Smooth muscle cell (in vitro differentiated cells): ENCODE measurements around the gene KCNC4. TPM values are rescaled to one million over a fixed set of nuclear protein-coding genes. Genes with fewer than 3 reads are reported as not detected.

Experiments used
- DNase-seq: peaks from one replicate; lab custom pipeline; 2025; ENCODE audit not compliant: unreplicated experiment; lab: John Stamatoyannopoulos, UW
- H2AFZ ChIP-seq: fragments of 200-600 bp; sonication (generic); 2 replicates; pipeline ENCODE4 v1.6.0; 2016; ENCODE audit warnings: antibody characterized with exemption, low read depth, mild to moderate bottlenecking
- H3F3A ChIP-seq: fragments of 200-600 bp; sonication (generic); 2 replicates; pipeline ENCODE4 v1.6.0; 2017; ENCODE audit warnings: antibody characterized with exemption, low read depth
- H3K27ac ChIP-seq: fragments of 200-600 bp; sonication (generic); 2 replicates; pipeline ENCODE4 v1.5.1; 2016; ENCODE audit warnings: low read depth, mild to moderate bottlenecking
- H3K27me3 ChIP-seq: fragments of 200-600 bp; sonication (generic); 2 replicates; pipeline ENCODE4 v1.6.1; 2016; ENCODE audit warnings: low read depth, mild to moderate bottlenecking
- H3K36me3 ChIP-seq: fragments of 200-600 bp; sonication (generic); 2 replicates; pipeline ENCODE4 v1.5.1; 2016; ENCODE audit warnings: low read depth
- H3K4me1 ChIP-seq: fragments of 200-600 bp; sonication (generic); 2 replicates; pipeline ENCODE4 v1.5.1; 2016; ENCODE audit warnings: low read depth
- H3K4me2 ChIP-seq: fragments of 200-600 bp; sonication (generic); 2 replicates; pipeline ENCODE4 v1.6.0; 2016; ENCODE audit warnings: mild to moderate bottlenecking
- H3K4me3 ChIP-seq: fragments of 200-600 bp; sonication (generic); 2 replicates; pipeline ENCODE4 v1.5.1; 2016; ENCODE audit warnings: mild to moderate bottlenecking
- H3K79me2 ChIP-seq: fragments of 200-600 bp; sonication (generic); 2 replicates; pipeline ENCODE4 v1.6.0; 2016; ENCODE audit warnings: low read depth, mild to moderate bottlenecking
- H3K9ac ChIP-seq: fragments of 200-600 bp; sonication (generic); 2 replicates; pipeline ENCODE4 v1.6.0; 2016; ENCODE audit warnings: low read depth
- H3K9me3 ChIP-seq: fragments of 200-600 bp; sonication (generic); replicated peaks from 2 replicates; pipeline ENCODE4 v1.5.1; 2016; ENCODE audit warnings: low read depth
- H4K20me1 ChIP-seq: fragments of 200-600 bp; sonication (generic); 2 replicates; pipeline ENCODE4 v1.6.0; 2016; ENCODE audit warnings: low read depth
- CTCF ChIP-seq: fragments of 200-600 bp; sonication (generic); IDR thresholded peaks from 2 replicates; pipeline ENCODE4 v1.5.1; 2017; ENCODE audit warnings: borderline replicate concordance, mild to moderate bottlenecking, antibody characterized with exemption; ENCODE audit not compliant: insufficient read depth, poor library complexity, severe bottlenecking
- WGBS: methylation state at CpG from one replicate; pipeline ENCODE4 v1.1.7; 2016; ENCODE audit warnings: low lambda C conversion rate; 5-methylcytosine and 5-hydroxymethylcytosine counted together
- polyA plus RNA-seq: library from polyadenylated mRNA; unstranded; fragments of >200 nt; fragmentation: Nextera tagmentation; extraction: Ambion mirVana; gene quantifications from 2 replicates; pipeline ENCODE4 v1.2.1, GENCODE V29; 2016
- total RNA-seq: library from RNA; depleted of rRNA; stranded (reverse); fragments of >200 nt; gene quantifications from 2 replicates; pipeline ENCODE4 v1.2.3, GENCODE V29; 2014

Gene KCNC4
- total and polyA plus RNA-seq, 2 experiments from 2014 or later: 2.0 to 6.0 TPM

GRCh38 chr1:110250008-110250407 is 39.9 kb downstream of the KCNC4 start:
- Histone ChIP-seq H2AFZ (no peak overlapping the region), H3K27me3 (no peaks in the 10 kb centered on the region), H3K9me3 (no peaks in the 10 kb centered on the region), H4K20me1 (no peaks in the 10 kb centered on the region), H3K36me3 (no peaks in the 10 kb centered on the region), H3F3A (no peaks in the 10 kb centered on the region), H3K4me3 (no peak overlapping the region), H3K4me1 (no peaks in the 10 kb centered on the region), H3K9ac (no peak overlapping the region), H3K27ac (no peak overlapping the region), H3K4me2 (no peak overlapping the region), H3K79me2 (no peaks in the 10 kb centered on the region)
- no peak for DNase-seq
- 88% methylated on average over 4 of the region's 4 CpGs for WGBS
- no peak for TF ChIP-seq CTCF

GRCh38 chr1:110250749-110251148 is 40.6 kb downstream of the KCNC4 start:
- Histone ChIP-seq H3F3A (no peaks in the 10 kb centered on the region), H3K27me3 (no peaks in the 10 kb centered on the region), H3K36me3 (no peaks in the 10 kb centered on the region), H3K4me1 (peaks cover 4% of the 10 kb centered on the region), H3K79me2 (no peaks in the 10 kb centered on the region), H3K9me3 (no peaks in the 10 kb centered on the region), H3K4me3 (no peak overlapping the region), H3K27ac (no peak overlapping the region), H4K20me1 (no peaks in the 10 kb centered on the region), H3K4me2 (no peak overlapping the region), H2AFZ (no peak overlapping the region), H3K9ac (no peak overlapping the region)
- 92% methylated on average over 2 of the region's 2 CpGs for WGBS
- no peak for DNase-seq
- TF ChIP-seq CTCF: no peak

GRCh38 chr1:110253213-110253612 is 43.1 kb downstream of the KCNC4 start:
- Histone ChIP-seq H3K4me2 (no peak overlapping the region), H3K4me3 (no peak overlapping the region), H4K20me1 (no peaks in the 10 kb centered on the region), H3K27ac (no peak overlapping the region), H3K4me1 (peaks cover 4% of the 10 kb centered on the region), H3K9me3 (no peaks in the 10 kb centered on the region), H3K79me2 (no peaks in the 10 kb centered on the region), H3K36me3 (no peaks in the 10 kb centered on the region), H3F3A (no peaks in the 10 kb centered on the region), H2AFZ (no peak overlapping the region), H3K9ac (no peak overlapping the region), H3K27me3 (no peaks in the 10 kb centered on the region)
- TF ChIP-seq CTCF: no peak
- 96% methylated on average over 1 of the region's 1 CpG for WGBS
- DNase-seq: no peak

- H3F3A ChIP-seq: no peaks in the 10 kb centered on the region
- H3K4me2 ChIP-seq: no peak overlapping the region
- H3K27ac ChIP-seq: no peak overlapping the region
- no peak overlapping the region for H3K4me3 ChIP-seq
- no peak for TF ChIP-seq CTCF
- H3K27me3 ChIP-seq: no peaks in the 10 kb centered on the region
- no peak overlapping the region for H3K9ac ChIP-seq
- 85% methylated on average over 6 of the region's 6 CpGs for WGBS
- H3K79me2 ChIP-seq: no peaks in the 10 kb centered on the region
- no peak overlapping the region for H2AFZ ChIP-seq
- peaks cover 4% of the 10 kb centered on the region for H3K4me1 ChIP-seq
- DNase-seq: no peak
- no peaks in the 10 kb centered on the region for H3K9me3 ChIP-seq
- no peaks in the 10 kb centered on the region for H4K20me1 ChIP-seq
- H3K36me3 ChIP-seq: no peaks in the 10 kb centered on the region
Observed at GRCh38 chr1:110254604-110255391, 44.7 kb downstream of the KCNC4 start.
